DMS114 treated with DMSO at 0.1 percent for 48 hours (cell line): Measurements from ENCODE around the gene SART3.
"Not testable (repeated sequence)": the region's sequence is repeated elsewhere in the genome, so short reads cannot be mapped to it uniquely, and the experiment has no call there.

ENCODE experiments used
- DNase-seq: peaks from one replicate; lab custom pipeline; 2025; ENCODE audit not compliant: unreplicated experiment; lab: John Stamatoyannopoulos, UW

Gene SART3

DNA sequence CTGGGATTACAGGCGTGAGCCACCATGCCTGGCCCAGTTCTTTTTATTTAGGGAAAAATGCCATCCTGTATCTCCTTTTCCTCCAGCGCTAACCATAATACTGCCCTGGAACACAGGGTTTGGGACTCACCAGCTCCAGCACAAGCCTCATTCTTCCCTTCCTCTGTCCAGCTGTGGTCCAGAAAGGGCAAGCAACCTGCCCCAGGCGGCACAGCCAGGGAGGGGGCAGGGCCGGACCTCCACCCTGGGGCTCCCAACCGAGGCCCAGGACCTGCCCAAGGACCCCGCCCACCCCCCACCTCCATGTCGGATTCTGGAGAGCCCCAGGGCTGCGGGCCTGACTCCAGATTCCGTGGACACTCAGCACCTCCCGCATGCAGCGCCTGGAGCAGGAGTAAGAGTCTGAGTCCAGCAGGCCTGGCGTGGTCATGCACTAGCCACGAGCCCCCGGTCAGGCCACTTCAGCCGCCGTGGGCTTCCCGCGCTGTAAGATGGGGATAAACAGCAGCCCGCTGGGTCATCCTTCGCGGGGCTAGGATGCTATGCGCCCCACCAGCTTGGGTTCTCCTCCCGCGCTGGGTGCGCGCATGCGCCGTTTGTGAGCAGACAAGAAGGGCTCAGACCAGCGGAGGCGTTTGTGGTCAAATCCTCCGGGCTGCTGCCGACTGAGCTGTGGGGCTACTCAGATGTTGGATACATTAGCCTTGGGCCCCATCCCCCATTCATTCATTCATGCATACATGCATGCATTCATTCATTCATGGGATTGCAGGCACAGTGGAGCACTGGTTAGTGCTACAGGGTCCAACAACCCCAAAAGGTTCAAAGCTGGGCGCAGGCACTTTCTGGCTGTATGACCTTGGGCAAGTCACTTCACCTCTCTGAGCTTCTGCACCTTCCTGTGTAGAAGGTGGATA, 20.6 kb upstream of the SART3 start:
- no peak for DNase-seq

DNA sequence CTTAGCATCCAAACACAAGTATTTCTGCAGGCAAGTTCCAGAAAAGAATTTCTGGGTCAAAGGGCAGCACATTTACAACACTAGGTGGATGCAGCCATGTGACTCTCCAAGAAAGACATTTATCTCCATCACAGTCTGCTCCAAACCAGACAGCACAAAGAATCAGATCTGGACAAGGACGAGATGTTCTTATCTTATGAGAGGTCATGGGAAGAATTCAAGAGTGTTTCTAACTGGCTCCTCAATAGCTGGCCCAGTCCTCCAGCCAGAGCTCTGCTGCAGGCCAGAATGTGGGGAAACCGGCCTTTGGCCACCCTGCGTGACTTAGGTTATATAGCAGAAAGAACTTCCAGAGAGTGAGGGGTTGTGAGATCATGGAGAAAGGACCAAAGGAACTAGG, 19.6 kb upstream of the SART3 start:
- no peak for DNase-seq

DNA sequence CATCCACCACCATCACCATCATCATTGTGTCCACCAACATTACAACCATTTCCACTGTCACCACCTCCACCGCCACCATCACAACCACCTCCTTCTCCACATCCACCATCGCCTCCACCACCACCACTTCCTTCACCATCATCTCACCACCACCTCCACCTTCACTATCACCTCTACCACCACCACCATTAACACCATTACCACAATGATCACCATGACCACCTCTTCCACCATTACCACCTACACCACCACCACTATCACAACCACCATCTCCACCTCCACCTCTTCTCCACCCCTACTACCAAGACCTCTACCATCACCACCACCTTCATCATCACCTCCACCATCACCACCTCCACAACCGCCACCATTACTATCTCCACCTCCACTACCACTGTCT, 17.8 kb upstream of the SART3 start:
- no peak for DNase-seq

DNA sequence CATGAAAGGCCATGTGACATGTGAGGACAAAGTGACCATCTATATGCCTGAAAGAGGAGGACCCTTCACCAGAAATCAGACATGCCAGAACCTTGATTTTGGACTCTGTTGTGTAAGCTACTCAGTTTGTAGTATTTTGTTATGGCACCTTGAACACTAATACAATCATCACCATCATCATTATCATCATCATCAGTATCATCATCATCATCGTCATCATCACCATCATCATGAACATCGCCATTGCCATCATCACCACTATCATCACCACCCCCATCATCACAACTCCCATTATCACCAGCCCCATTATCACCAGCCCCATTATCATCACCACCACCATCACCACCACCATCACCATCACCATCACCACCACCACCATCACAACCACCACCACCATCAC, 17.3 kb upstream of the SART3 start:
- no peak for DNase-seq

DNA sequence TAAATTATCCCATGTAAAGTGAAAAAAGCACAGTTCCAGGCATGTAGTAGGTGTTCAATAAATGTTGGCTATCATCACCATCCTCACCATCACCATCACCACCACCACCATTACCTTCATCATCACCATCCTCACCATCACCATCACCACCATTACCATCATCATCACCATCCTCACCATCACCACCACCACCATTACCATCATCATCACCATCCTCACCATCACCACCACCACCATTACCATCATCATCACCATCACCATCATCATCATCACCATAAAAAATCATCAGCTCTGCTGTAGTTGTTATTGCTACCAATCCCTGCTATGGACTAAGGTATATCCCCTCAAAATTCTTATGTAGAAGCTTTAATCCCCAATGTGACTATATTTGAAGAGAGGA, 16.5 kb upstream of the SART3 start:
- DNase-seq = no peak

DNA sequence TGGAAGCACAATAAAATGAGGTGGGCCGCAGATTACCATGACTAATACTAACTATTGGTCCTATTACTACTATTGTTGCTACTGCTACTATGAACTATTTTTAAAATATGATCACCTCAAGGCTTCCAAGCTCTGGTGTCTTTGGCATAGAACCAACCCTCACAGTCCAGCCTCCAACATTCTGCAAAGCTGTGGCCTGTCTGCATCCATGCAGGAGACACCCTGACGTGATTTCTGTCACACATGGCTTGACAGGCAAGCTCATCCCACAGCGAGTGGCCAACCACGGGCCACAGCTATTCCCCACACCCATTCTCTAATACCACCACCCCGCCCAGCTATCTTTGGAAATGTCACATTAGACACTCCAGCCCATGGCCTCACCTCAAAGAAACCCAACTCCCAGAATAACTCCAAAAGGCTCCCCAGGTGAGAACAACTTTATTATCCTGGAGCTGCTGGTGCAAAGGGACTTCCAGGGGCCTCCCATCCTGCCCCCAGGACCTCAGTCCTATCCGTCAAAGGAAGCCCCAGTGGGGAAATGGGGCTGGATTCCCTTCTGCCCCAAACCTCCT, 15.8 kb upstream of the SART3 start:
- no peak for DNase-seq

DNA sequence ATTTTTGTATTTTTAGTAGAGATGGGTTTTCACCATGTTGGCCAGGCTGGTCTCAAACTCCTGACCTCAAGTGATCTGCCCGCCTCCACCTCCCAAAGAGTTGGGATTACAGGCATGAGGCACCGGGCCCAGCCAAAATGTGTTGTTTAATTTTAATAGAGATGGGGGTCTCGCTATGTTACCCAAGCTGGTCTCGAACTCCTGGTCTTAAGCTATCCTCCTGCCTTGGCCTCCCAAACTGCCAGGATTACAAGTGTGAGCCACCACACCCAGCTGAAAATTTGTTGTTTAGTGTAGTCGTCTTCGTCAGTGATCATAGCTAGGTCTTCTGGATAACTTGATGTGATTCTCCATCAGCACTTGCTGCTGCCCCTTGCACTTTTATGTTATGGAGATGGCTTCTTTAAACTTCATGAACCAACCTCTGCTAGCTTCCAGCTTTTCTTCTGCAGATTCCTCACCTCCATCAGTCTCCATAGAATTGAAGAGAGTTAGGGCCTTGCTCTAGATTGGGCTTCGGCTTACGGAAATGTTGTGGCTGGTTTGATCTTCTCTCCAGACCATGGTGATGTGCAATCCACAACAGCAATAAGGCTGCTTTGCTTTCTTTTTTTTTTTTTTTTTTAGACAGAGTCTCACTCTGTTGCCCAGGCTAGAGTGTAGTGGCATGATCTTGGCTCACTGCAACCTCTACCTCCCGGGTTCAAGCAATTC, 14.4 kb upstream of the SART3 start:
- no peak for DNase-seq

DNA sequence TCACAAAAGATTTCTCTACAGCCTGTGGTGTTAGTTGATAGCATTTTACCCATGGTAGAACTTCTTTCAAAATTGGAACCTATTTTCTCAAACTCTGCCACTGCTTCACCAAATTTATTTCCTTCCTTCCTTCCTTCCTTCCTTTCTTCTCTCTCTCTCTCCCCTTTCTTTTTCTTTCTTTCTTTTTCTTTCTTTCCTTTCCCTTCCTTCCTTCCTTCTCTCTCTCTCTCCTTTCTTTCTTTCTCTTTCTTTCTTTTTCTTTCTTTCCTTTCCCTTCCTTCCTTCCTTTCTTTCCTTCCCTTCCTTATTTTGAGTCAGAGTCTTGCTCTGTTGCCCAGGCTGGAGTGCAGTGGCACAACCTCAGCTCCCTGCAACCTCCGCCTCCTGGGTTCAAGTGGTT, 13.3 kb upstream of the SART3 start:
- DNase-seq = not testable (repeated sequence)

DNA sequence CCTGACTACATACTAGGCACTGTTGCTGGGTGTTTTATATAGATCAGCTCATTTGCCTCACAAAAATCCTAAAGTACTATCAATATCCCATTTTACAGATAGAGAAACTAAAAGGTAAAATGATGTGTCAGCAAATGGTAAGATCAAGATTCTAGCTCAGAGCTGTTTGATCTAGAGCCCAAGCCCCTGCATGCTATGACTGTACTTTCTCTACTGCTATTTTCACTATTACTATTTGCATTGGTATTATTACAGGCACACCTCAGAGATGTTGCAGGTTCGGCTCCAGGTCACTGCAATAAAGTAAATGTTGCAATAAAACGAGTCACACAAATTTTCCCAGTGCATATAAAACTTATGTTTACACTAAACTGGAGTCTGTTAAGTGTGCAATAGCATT, 12.3 kb upstream of the SART3 start:
- no peak for DNase-seq

DNA sequence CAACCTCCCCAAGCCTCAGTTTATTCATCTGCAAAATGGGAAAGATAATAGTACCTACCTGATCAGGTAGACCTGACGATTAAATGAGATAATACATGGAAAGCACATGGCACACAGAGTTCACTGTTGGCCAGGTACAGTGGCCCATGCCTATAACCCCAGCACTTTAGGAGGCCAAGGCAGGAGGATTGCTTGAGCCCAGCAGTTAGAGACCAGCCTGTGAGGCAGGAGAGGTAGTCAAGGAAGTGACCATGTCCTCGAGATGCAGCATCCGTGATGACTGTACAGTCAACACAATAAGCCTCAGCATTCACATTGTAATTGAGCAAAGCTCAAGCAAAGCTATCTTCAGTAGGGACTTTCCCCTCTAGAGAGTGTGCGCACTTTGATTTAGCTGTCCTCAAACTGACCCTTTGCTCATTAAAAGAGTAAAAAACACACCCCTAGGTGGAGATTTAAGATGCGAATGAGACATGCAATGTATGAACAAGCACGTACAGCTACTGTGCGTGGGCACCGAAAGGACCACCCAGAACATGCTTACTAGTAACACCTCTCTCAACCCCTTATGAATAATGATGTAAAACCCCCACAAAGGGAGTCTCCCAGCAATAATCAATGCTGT, 11.3 kb upstream of the SART3 start:
- no peak for DNase-seq

DNA sequence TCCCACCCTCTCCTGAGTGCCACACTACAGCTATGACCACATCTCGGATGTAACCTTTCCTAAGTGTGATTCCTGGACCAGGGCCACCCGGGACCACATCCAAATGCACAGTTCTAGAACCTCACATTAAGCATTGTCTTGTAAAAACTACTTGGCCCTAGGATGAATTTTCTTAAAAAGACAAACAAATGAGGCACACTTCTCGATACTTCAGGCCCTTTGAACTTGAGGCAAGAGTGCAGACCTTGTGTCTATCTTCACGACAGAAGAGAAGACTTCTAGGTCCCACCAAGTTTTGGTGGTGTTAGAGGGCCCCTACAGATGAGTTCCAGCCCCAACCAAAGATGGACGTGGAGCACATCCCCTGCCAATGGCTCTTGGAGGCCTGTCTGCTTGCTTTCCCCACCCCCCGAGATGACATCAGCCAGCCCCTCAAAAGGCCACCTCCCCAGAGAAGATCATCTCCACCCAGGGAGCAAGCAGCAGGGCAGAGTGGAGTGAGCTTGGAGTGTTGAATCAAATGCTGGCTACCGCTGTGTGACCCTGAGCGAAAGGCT, 10.7 kb upstream of the SART3 start:
- no peak for DNase-seq

DNA sequence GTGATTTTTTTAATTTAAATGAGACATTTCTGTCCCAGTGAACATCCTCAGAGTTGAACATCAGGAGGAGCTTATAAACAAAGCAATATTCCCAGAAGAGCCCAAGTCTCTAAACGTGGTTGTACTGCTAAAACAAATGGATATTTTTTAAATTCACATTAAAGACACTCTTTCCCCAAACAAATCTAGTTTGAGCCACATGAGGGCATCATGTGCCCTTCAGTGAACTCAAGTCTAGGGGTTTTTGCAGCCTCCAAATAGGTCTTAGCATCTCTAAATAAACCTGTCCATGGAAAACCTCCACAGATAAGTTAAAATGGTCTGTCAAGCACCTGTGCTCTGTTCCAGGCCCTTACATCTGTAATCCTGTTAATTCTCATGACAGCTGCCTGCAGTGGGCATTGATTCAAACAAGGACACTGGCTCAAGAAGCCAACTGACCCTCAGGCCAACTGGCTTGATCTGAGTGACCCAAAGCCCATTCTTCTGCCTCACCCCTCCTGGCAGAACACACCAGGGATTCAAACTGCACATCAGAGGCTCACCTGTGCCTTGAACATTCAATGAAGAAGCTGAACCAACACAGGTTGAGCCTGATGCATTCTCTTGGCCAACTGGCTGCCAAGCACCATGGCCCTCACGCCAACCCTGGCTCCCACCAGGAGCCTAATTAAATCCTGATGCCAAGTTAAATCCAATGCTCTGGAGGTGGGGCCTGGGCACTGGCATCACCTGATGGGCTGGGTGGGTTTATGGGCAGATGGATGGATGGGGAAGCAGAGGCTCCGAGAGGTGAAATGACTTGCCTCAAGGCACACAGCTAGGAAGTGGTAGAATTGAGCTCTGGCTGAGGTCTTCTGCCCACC, 10.0 kb upstream of the SART3 start:
- DNase-seq = peak; percentile 12

DNA sequence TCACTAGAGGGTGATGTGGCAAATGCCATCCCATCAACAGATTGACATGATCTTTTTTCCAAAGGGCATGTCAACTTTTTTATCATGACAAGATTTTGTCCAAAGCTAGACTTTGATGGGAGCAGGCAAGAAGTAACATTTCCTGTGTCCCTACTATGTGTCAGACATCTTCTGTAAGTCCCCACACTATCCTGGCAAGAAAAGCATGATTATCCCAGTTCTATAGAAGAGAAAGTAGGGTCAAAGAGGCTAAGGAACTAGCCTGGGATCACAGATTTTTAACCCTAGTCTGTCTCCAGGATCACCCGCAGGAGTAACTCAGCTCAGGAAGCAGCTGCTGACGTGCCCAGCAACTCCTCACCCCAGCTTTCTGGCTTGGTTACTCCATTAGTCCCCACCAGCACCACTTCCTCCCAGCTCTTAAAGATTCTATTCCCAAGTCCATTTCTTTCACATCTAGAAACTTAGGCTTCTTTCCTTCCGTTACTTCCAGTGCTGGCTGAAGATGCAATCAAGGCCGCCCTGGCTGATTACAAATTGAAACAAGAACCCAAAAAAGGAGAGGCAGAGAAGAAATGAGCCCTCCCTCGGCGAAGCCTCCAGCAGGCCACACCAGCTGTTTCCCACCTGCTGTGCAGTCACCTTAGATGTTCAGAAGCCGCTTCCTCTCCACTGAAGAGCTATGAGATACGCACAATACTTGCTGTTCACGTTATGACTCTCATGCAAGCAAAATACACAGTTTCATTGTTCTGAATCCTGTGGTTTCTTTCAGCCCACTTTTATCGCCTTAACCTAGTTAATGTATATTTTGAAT, 7.6 kb upstream of the SART3 start:
- DNase-seq = no peak

DNA sequence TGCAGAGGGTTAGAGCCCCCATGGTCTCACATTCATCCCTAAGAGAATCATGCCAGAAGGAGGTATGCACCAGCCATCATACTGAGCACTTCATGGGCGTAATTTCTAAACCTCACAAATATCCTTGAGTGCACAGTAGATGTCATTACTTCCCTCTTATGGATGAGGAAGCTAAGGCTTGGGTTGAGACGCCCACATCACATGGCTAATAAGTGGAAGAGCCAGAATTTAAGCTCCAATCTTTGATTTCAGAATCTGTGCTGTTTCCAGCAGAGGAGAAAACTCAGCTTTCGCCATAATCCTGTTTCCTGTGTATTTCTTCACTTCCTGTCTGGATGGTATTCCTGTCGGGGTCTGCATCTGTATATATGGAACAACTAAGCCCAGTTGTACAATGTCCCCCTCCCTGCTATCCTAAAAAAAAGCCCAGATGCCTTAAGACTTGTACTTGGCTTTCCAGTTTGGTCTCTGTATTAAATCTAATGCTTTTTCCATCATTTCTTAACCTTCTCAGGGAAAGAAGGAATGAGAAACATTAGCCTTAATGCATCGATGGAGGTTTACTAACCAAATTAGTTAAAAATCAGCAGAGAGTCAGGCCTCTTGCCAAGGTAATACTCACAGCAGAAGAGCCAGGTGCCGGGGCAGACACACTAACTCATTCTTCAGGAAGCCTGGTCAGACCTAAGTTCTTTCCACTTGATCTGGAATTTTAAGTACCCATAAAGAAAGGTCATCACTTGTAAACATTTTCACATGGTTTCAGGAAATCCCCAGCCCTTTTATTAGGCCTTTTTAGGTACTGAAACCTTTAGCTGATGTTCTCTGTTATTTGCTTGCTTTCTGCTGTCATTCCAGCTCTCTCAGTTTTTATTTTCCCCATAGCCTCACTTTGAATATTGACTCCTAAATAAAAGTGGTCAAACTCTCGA, 6.7 kb upstream of the SART3 start:
- DNase-seq = no peak

DNA sequence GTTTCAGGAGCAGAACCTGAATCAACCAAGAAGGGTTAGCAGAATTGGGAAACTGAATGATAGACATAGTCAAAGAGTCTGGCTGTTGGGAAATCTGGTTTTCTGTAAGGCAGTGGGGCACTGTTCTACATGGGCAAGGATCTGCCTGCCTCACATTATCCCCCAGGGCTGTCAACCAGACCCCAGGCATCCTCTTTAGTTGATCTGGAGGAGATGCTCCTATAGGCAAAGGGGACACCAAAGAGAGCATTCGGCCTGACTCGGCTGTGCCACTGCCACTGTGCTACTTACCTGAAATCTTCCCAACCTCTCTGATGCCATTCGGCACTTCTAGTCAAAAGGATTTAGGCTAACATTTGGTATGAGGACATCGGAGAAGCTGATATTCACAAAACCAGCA, 5.5 kb upstream of the SART3 start:
- no peak for DNase-seq

DNA sequence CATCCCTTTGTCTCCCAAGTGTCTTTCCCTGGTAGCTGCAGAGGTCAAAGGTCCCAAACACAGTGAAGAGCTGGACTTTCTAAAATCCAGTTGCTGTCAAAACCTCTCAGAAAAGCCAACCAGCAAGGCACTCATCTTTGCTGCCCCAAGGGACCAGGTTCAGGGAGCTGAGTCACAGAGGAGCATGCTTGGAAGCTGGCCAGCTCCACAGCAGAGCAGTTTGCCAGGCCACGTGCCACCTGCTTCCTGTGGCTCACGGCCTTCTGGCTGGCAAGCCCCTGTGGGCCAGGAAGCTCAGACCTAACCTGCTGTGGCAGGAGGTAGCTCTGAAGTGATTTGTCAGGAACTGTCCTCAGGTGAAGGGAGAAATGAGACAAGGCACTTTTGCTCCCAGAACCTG, 5.0 kb upstream of the SART3 start:
- no peak for DNase-seq

DNA sequence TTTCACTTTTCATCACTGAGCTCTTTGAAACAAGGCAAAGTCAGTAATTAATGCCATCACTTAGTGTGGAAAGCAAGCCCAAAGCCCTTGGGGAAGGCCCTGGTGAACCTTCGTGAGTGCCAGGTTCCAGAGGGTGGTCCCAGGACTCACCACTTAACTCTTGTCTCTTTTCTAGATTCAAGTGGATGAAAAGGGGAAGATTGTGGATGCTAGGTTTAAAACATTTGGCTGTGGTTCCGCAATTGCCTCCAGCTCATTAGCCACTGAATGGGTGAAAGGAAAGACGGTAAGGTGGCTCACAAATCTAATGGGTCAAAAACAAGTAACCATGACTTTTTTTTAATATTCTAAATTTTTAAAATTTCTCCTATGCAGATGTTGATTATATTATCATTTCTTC, 4.2 kb upstream of the SART3 start:
- no peak for DNase-seq

DNA sequence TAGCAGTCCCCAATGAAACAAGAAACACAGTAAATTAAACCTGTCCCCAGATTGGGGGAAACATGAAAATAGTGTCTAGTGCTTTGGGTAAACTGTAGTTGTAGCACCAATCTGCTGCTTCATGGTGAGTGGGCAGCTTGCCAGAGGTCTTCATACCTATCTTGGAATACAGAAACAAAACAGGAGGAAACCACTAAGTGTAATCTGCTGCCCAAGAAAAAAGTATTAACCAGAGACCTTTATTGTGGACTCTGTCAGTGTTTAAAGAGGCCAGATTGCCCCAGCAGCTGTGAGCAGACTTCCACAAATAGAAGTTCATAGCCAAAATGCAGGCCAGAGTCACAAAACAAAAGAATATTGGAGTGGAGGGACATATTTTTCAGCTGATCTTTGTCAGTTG, 3.8 kb upstream of the SART3 start:
- DNase-seq = no peak

DNA sequence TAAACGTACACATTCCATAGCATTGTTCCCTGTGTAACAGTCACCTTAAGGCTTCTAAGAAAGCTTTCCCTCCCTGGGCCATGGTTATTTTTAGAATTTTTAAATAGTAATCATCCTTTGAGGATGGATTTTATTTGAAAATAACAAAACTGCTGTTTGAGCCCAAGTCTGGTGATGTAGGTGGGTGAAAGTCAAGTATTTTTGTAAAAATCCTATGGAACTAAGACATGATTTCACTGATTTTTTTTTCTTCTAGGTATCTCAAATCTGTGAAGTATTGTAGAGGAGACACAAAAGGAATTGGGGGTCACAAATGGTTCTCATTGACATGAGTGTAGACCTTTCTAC, 2.8 kb upstream of the SART3 start:
- no peak for DNase-seq
